ENCODE measurements around the gene ADAM12.

ADAM12 gene

DNA sequence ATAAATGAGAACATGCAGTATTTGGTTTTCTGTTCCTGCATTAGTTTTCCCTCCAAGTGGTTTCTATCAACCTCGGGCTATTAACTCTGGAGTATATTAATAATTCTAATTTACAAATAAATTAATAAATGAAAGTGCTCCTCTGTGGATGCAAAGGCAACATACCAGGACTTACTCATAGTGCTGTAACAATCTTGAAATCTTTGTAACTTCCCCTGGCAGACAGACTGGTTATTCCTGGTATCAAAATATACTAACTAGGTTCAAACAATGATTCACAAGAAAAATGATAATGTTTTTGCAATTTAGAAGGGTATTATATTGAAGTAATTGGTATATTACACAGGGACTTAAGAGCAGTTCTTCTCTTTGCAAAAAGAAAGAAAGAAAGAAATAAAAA lies 314.7 kb downstream of the ADAM12 start:
- Histone ChIP-seq H3K9me3 (ENCODE audit: insufficient read depth, low read depth, low read length) (peaks cover 2% of the 10 kb centered on the region; the same call in 1 of the 2 replicates), H3K4me2 (ENCODE audit: low read depth, low read length, poor library complexity, severe bottlenecking) (no peak overlapping the region), H3K27me3 (ENCODE audit: insufficient read depth, low read length, poor library complexity, severe bottlenecking) (no peaks in the 10 kb centered on the region), H4K20me1 (ENCODE audit: insufficient read depth, low read length, poor library complexity, severe bottlenecking) (no peaks in the 10 kb centered on the region), H3K79me2 (ENCODE audit: insufficient read depth, low read length) (no peaks in the 10 kb centered on the region), H3K4me1 (ENCODE audit: insufficient read depth, low read length, poor library complexity, severe bottlenecking) (no peaks in the 10 kb centered on the region), H2AFZ (ENCODE audit: low read length) (no peak overlapping the region), H3F3A (ENCODE audit: low read depth) (no peaks in the 10 kb centered on the region), H3K9me2 (replicated peaks; ENCODE audit: low read depth, low read length) (no peaks in the 10 kb centered on the region), H3K36me3 (ENCODE audit: insufficient read depth, low read length) (no peaks in the 10 kb centered on the region), H3K9ac (ENCODE audit: low read depth, low read length, poor library complexity, severe bottlenecking) (no peak overlapping the region), H3K4me3 (ENCODE audit: low read length, poor library complexity, severe bottlenecking) (no peak overlapping the region)
- no peak for TF ChIP-seq EZH2phosphoT487 (IDR thresholded peaks at IDR 0.05; ENCODE audit: borderline replicate concordance)
- TF ChIP-seq, protein P1, sequence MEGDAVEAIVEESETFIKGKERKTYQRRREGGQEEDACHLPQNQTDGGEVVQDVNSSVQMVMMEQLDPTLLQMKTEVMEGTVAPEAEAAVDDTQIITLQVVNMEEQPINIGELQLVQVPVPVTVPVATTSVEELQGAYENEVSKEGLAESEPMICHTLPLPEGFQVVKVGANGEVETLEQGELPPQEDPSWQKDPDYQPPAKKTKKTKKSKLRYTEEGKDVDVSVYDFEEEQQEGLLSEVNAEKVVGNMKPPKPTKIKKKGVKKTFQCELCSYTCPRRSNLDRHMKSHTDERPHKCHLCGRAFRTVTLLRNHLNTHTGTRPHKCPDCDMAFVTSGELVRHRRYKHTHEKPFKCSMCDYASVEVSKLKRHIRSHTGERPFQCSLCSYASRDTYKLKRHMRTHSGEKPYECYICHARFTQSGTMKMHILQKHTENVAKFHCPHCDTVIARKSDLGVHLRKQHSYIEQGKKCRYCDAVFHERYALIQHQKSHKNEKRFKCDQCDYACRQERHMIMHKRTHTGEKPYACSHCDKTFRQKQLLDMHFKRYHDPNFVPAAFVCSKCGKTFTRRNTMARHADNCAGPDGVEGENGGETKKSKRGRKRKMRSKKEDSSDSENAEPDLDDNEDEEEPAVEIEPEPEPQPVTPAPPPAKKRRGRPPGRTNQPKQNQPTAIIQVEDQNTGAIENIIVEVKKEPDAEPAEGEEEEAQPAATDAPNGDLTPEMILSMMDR (conservative IDR thresholded peaks at IDR 0.05; ENCODE audit: low read length), result no peak

DNA sequence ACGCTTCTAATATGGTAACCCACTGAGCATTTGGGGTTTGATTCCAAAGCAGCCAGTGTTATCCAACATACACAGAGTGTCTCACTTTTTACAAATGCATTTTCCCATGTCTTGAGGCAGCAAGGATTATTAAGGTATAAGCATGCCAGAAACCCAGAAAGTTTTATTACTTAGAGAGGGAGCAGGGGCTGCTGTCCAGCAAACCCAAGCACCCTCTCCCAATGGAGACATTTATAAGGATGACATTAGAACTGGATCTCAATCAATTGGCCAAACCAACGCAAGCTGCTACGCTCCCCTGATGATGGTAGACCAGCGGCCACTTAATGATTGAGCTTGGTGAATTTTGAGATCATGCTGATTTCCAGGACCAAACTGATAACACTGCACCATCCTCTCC lies 315.7 kb downstream of the ADAM12 start:
- Histone ChIP-seq H3K9me3 (ENCODE audit: insufficient read depth, low read depth, low read length) (peaks cover 2% of the 10 kb centered on the region; the same call in 1 of the 2 replicates), H3K9ac (ENCODE audit: low read depth, low read length, poor library complexity, severe bottlenecking) (no peak overlapping the region), H4K20me1 (ENCODE audit: insufficient read depth, low read length, poor library complexity, severe bottlenecking) (no peaks in the 10 kb centered on the region), H2AFZ (ENCODE audit: low read length) (no peak overlapping the region), H3K79me2 (ENCODE audit: insufficient read depth, low read length) (no peaks in the 10 kb centered on the region), H3K4me3 (ENCODE audit: low read length, poor library complexity, severe bottlenecking) (no peak overlapping the region), H3K4me1 (ENCODE audit: insufficient read depth, low read length, poor library complexity, severe bottlenecking) (no peaks in the 10 kb centered on the region), H3K36me3 (ENCODE audit: insufficient read depth, low read length) (no peaks in the 10 kb centered on the region), H3K27me3 (ENCODE audit: insufficient read depth, low read length, poor library complexity, severe bottlenecking) (no peaks in the 10 kb centered on the region), H3F3A (ENCODE audit: low read depth) (no peaks in the 10 kb centered on the region), H3K9me2 (replicated peaks; ENCODE audit: low read depth, low read length) (no peaks in the 10 kb centered on the region), H3K4me2 (ENCODE audit: low read depth, low read length, poor library complexity, severe bottlenecking) (no peak overlapping the region)
- TF ChIP-seq, protein P1 (conservative IDR thresholded peaks at IDR 0.05; ENCODE audit: low read length), result no peak
- TF ChIP-seq EZH2phosphoT487 (IDR thresholded peaks at IDR 0.05; ENCODE audit: borderline replicate concordance), result no peak

DNA sequence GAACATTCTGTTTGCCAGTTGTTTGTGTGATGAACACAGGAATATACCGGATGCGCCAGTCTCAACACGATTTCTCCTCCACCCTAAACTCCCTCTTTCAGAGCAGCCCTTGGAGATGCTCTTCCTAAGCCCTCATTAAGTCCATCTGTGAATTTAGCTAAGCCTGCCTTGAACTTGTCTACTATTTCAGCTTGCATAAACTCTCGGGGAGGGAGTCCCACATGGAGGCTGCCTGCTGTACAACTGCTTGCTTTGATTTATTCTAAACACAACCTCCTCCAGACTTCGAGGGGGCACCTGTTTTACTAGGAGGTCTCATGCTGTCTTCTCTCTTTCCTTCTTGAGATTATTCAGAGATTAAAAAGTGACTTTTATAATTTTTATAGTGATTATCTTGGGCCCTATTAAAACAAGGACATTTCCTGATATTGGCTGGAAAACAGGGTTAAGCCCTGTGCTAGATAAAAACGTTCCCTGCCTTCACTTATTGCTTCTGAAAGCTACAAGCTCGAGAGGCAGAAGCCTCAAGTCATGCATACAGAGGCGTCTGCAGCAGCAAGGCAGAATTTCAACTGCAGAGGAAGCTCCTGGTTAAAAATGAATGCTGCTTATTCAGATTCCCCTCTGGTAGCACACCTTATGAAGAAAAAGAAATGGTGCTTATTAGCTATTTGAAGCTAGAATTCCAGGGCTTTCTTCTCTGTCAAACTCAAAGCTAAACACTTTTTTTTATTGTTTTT lies 317.6 kb downstream of the ADAM12 start:
- Histone ChIP-seq H3K4me1 (ENCODE audit: insufficient read depth, low read length, poor library complexity, severe bottlenecking) (no peaks in the 10 kb centered on the region), H4K20me1 (ENCODE audit: insufficient read depth, low read length, poor library complexity, severe bottlenecking) (no peaks in the 10 kb centered on the region), H2AFZ (ENCODE audit: low read length) (no peak overlapping the region), H3F3A (ENCODE audit: low read depth) (no peaks in the 10 kb centered on the region), H3K27me3 (ENCODE audit: insufficient read depth, low read length, poor library complexity, severe bottlenecking) (no peaks in the 10 kb centered on the region), H3K79me2 (ENCODE audit: insufficient read depth, low read length) (no peaks in the 10 kb centered on the region), H3K4me3 (ENCODE audit: low read length, poor library complexity, severe bottlenecking) (no peak overlapping the region), H3K9ac (ENCODE audit: low read depth, low read length, poor library complexity, severe bottlenecking) (no peak overlapping the region), H3K36me3 (ENCODE audit: insufficient read depth, low read length) (no peaks in the 10 kb centered on the region), H3K4me2 (ENCODE audit: low read depth, low read length, poor library complexity, severe bottlenecking) (no peak overlapping the region), H3K9me2 (replicated peaks; ENCODE audit: low read depth, low read length) (no peaks in the 10 kb centered on the region), H3K9me3 (ENCODE audit: insufficient read depth, low read depth, low read length) (peaks cover 2% of the 10 kb centered on the region; the same call in 1 of the 2 replicates)
- TF ChIP-seq, protein P1 (conservative IDR thresholded peaks at IDR 0.05; ENCODE audit: low read length), result no peak
- TF ChIP-seq EZH2phosphoT487 (IDR thresholded peaks at IDR 0.05; ENCODE audit: borderline replicate concordance), result no peak

All from Loucy (cell line).